Measurements from ENCODE around the gene CD274. TPM values are rescaled to one million over a fixed set of nuclear protein-coding genes. Genes with fewer than 3 reads are reported as not detected.
A peak's percentile ranks its signal among the peaks of the same experiment; 100 is the strongest.

Gene CD274
- total and polyA plus RNA-seq, 2 donors from 2014 or later = 2.0 to 5.0 TPM

GRCh38 chr9:5416953-5417352 is 33.4 kb upstream of the CD274 start:
- Histone ChIP-seq H3K4me3 (ENCODE audit: low read length in 3 of 3) (no peak overlapping the region), H3K9me3 (ENCODE audit: control insufficient read depth in 2 of 3, insufficient read depth in 1 of 3, low read length in 3 of 3) (peaks cover 0 to 2% (median 0%) of the 10 kb centered on the region in 3 donors), H3K9ac (ENCODE audit: low read length in 3 of 3) (no peak overlapping the region), H3K27ac (ENCODE audit: low read depth in 2 of 2, low read length in 2 of 2) (no peak overlapping the region), H3K36me3 (ENCODE audit: control insufficient read depth in 2 of 3, insufficient read depth in 3 of 3, low read length in 3 of 3) (peaks cover 0 to 4% (median 0%) of the 10 kb centered on the region in 3 donors), H3K27me3 (ENCODE audit: control insufficient read depth, insufficient read depth, low read length) (no peaks in the 10 kb centered on the region), H3K4me1 (ENCODE audit: control insufficient read depth in 2 of 3, insufficient read depth in 2 of 3, low read depth in 1 of 3, low read length in 3 of 3) (no peaks in the 10 kb centered on the region)
- DNase-seq = no peak
- TF ChIP-seq CTCF (IDR thresholded peaks at IDR 0.05; ENCODE audit: borderline replicate concordance, extremely low read depth, insufficient read depth) = no peak
- no peak for FAIRE-seq
- intact Hi-C loops (cut with DNase I) = no loop called here

GRCh38 chr9:5418481-5418880 is 31.9 kb upstream of the CD274 start:
- FAIRE-seq (no peak), DNase-seq (peak in 1 of 5 donors; percentile 54)
- intact Hi-C loops (cut with DNase I) = no loop called here
- H3K4me1 ChIP-seq (ENCODE audit: control insufficient read depth in 2 of 3, insufficient read depth in 2 of 3, low read depth in 1 of 3, low read length in 3 of 3) = no peaks in the 10 kb centered on the region
- no peak overlapping the region for H3K27ac ChIP-seq (ENCODE audit: low read depth in 2 of 2, low read length in 2 of 2)
- no peak for TF ChIP-seq CTCF (IDR thresholded peaks at IDR 0.05; ENCODE audit: borderline replicate concordance, extremely low read depth, insufficient read depth)
- H3K27me3 ChIP-seq (ENCODE audit: control insufficient read depth, insufficient read depth, low read length) = no peaks in the 10 kb centered on the region
- H3K4me3 ChIP-seq (ENCODE audit: low read length in 3 of 3) = no peak overlapping the region
- no peak overlapping the region for H3K9ac ChIP-seq (ENCODE audit: low read length in 3 of 3)
- peaks cover 0 to under 1% (median 0%) of the 10 kb centered on the region in 3 donors for H3K9me3 ChIP-seq (ENCODE audit: control insufficient read depth in 2 of 3, insufficient read depth in 1 of 3, low read length in 3 of 3)
- H3K36me3 ChIP-seq (ENCODE audit: control insufficient read depth in 2 of 3, insufficient read depth in 3 of 3, low read length in 3 of 3) = peaks cover 0 to 4% (median 0%) of the 10 kb centered on the region in 3 donors

GRCh38 chr9:5419987-5420386 is 30.4 kb upstream of the CD274 start:
- TF ChIP-seq CTCF (IDR thresholded peaks at IDR 0.05; ENCODE audit: borderline replicate concordance, extremely low read depth, insufficient read depth) = no peak
- no peaks in the 10 kb centered on the region for H3K4me1 ChIP-seq (ENCODE audit: control insufficient read depth in 2 of 3, insufficient read depth in 2 of 3, low read depth in 1 of 3, low read length in 3 of 3)
- H3K27ac ChIP-seq (ENCODE audit: low read depth in 2 of 2, low read length in 2 of 2) = no peak overlapping the region
- DNase-seq (no peak), FAIRE-seq (no peak)
- H3K9ac ChIP-seq (ENCODE audit: low read length in 3 of 3) = no peak overlapping the region
- intact Hi-C loops (cut with DNase I) = no loop called here
- H3K36me3 ChIP-seq (ENCODE audit: control insufficient read depth in 2 of 3, insufficient read depth in 3 of 3, low read length in 3 of 3) = peaks cover 0 to 4% (median 0%) of the 10 kb centered on the region in 3 donors
- H3K4me3 ChIP-seq (ENCODE audit: low read length in 3 of 3) = no peak overlapping the region
- no peaks in the 10 kb centered on the region for H3K27me3 ChIP-seq (ENCODE audit: control insufficient read depth, insufficient read depth, low read length)
- no peaks in the 10 kb centered on the region for H3K9me3 ChIP-seq (ENCODE audit: control insufficient read depth in 2 of 3, insufficient read depth in 1 of 3, low read length in 3 of 3)

- Histone ChIP-seq H3K27me3 (ENCODE audit: control insufficient read depth, insufficient read depth, low read length) (no peaks in the 10 kb centered on the region), H3K4me1 (ENCODE audit: control insufficient read depth in 2 of 3, insufficient read depth in 2 of 3, low read depth in 1 of 3, low read length in 3 of 3) (no peaks in the 10 kb centered on the region), H3K36me3 (ENCODE audit: control insufficient read depth in 2 of 3, insufficient read depth in 3 of 3, low read length in 3 of 3) (peaks cover 0 to 4% (median 0%) of the 10 kb centered on the region in 3 donors), H3K9ac (ENCODE audit: low read length in 3 of 3) (no peak overlapping the region), H3K27ac (ENCODE audit: low read depth in 2 of 2, low read length in 2 of 2) (no peak overlapping the region), H3K4me3 (ENCODE audit: low read length in 3 of 3) (no peak overlapping the region), H3K9me3 (ENCODE audit: control insufficient read depth in 2 of 3, insufficient read depth in 1 of 3, low read length in 3 of 3) (no peaks in the 10 kb centered on the region)
- TF ChIP-seq CTCF (IDR thresholded peaks at IDR 0.05; ENCODE audit: borderline replicate concordance, extremely low read depth, insufficient read depth) = no peak
- intact Hi-C loops (cut with DNase I) = no loop called here
- no peak for FAIRE-seq
- DNase-seq = no peak
Measured at GRCh38 chr9:5421163-5421562, 29.2 kb upstream of the CD274 start.
